Endothelial cell of umbilical vein (primary cell): ENCODE measurements around the gene ID2.

Experiments
- EZH2 ChIP-seq: IDR thresholded peaks from 2 replicates; pipeline ENCODE4 v1.6.1; 2012; ENCODE audit warnings: borderline replicate concordance, low read depth, mild to moderate bottlenecking, moderate library complexity, low read length, inconsistent platforms; ENCODE audit not compliant: severe bottlenecking
- GATA2 ChIP-seq: IDR thresholded peaks from 2 replicates; pipeline ENCODE4 v1.7.0; 2011; ENCODE audit warnings: low read depth, mild to moderate bottlenecking, moderate library complexity, mixed read lengths, low read length; ENCODE audit not compliant: insufficient read length, insufficient read depth
- POLR2AphosphoS5 ChIP-seq: IDR thresholded peaks from 2 replicates; pipeline ENCODE4 v1.6.1; 2012; ENCODE audit warnings: low read depth, mild to moderate bottlenecking, control low read depth, low read length, moderate library complexity; ENCODE audit not compliant: insufficient read depth
- TF ChIP-seq, protein P1 (sequence below), 2 donors: IDR thresholded peaks; 1 replicate in 1 of 2; 2 replicates in 1 of 2; pipeline ENCODE4 v1.5.1; 2011; ENCODE audit warnings: low read length in 2 of 2, mild to moderate bottlenecking in 2 of 2, moderate library complexity in 2 of 2, control low read depth in 1 of 2, inconsistent platforms in 1 of 2, low read depth in 1 of 2; ENCODE audit not compliant: insufficient read depth in 1 of 2; ENCODE audit errors: extremely low read depth in 1 of 2

DNA sequence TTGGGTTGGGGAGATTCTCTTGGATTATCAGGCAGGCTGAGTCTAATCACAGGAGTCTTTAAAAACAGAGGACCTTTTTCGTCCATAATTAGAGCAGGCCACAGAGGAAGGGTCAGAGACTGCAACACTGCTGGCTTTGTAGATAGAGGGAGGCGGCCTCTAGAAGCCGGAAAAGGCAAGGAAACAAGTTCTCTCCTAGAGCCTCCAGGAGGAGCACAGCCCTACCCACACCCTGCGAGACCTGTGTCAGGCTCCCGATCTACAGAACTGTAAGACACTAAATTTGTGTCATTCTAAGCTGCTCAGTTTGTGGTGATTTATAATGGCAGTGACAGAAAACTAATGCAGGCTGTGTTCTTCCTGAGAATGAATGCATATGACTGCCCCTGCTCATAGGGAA, 15.3 kb downstream of the ID2 start:
- TF ChIP-seq EZH2 (no peak), GATA2 (no peak), POLR2AphosphoS5 (no peak)
- TF ChIP-seq, protein P1, sequence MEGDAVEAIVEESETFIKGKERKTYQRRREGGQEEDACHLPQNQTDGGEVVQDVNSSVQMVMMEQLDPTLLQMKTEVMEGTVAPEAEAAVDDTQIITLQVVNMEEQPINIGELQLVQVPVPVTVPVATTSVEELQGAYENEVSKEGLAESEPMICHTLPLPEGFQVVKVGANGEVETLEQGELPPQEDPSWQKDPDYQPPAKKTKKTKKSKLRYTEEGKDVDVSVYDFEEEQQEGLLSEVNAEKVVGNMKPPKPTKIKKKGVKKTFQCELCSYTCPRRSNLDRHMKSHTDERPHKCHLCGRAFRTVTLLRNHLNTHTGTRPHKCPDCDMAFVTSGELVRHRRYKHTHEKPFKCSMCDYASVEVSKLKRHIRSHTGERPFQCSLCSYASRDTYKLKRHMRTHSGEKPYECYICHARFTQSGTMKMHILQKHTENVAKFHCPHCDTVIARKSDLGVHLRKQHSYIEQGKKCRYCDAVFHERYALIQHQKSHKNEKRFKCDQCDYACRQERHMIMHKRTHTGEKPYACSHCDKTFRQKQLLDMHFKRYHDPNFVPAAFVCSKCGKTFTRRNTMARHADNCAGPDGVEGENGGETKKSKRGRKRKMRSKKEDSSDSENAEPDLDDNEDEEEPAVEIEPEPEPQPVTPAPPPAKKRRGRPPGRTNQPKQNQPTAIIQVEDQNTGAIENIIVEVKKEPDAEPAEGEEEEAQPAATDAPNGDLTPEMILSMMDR (IDR thresholded peaks at IDR 0.05; ENCODE audit: extremely low read depth in 1 of 2, insufficient read depth in 1 of 2, low read depth in 1 of 2, low read length in 2 of 2) = no peak
